NCI-H2029 (cell line): ENCODE results near the gene DHRS3.

ENCODE experiments used
- DNase-seq: peaks from one replicate; lab custom pipeline; 2025; lab: John Stamatoyannopoulos, UW

Gene DHRS3

DNA sequence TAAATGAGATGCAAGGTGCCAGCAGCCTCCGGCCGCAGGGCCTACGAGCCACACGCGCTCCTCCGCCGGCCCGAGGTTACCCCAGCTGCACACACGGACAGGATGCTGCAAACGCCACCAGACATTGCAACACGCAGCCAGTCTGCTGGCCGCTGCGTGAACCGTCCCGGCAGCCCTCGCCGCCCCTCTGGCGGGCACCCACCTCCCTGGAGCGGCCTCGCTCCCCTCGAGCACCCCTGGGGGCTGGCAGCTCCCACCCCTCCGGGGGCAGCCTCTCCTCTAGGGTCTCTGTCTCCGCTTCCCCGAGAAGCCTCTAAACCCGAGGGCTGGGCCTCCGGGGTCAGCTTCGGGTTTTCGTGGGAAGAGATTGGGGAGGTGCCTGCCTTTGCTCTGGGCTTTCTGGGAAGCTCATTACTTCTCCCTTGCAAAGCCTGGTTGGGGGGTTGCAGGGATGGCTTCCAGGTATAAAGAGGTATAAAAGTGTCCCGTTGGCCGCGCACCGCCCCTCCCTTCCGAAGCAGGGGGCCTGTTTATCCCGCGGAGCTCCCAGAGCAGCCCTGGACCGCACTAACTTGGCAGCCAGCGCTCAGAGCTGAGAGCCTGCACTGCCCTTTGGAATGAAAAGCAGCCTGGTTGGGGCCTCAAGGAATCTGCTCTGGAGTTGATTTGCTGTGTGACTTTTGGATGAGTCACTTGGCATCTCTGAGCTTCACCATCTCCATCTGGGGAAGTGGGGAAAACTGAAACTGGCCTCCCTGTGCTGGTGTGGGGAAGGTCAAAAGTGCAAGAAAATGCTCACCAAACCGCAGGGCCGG is 21.8 kb downstream of the DHRS3 start:
- no peak for DNase-seq

DNA sequence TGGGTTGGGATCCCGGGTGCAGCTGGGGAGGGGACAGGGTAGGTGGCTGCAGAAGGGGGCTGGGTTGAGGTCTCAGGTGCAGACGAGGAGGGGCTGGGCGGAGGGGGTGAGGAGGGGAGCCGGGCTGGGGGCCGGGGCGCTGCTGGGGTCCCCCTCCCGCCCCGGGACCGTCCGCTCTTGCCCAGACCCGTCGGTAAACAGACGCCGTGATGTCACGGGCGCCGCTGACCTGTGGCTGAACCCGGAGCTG is 22.3 kb downstream of the DHRS3 start:
- no peak for DNase-seq

DNA sequence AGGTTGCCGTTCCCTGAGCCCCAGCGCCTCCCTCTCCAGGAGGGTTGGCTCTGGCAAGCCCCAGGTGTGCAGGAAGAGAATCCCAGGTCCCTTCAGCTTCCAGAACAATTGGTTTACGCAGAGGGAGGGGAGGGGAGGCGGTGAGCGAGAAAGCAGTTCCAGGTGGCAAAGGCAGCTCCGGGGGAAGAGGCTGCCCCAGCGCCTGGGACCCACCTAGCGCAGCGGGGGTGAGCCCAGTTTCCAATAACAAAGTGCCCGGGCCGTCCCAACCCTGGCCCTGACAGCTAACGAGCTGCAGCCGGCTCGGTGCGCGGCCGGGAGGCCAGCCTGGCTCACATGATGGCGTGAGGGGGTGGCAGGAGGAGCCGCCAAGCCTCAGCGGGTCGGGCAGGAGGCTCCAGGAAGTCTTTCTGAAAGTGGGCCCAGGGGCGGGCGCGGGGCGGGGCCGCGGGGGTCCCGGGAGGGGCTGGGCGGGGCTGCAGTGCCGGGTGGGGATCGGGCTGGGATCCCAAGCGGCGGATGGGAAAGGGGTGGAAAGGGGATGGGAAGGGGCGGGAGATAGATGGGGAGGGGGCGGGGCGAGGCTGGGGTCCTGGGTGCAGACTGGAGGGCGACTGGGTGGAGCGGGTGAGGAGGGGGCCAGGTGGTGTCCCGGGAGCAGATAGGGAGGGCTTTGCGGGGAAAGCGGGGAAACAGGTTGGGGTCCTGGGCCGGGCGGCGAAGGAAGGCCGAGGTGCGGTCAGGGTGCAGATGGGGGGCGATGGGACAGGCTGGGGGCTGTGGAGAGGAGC is 22.8 kb downstream of the DHRS3 start:
- no peak for DNase-seq

DNA sequence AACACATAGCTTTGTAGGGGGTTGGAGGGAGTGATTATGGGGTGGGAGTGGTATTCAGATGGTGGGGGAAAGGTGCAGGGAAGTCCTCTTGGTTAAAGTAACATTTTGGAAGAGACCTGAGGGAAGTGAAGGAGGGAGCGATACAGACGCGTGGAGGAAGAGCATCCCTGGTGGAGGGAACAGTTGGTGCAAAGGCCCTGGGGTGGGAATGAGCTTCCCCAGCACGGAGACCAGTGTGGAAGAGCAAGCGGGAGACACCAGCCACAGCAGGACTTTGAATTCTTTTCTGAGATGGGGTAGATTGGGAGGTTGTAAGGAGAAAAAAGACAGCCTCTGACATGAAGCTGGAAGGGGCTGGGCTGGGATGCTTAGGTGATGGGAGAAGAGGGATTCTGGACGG is 23.5 kb downstream of the DHRS3 start:
- no peak for DNase-seq

- DNase-seq, result no peak
Observed at GRCh38 chr1:12593621-12594066, 24.4 kb downstream of the DHRS3 start.

GRCh38 chr1:12592496-12592895 is 25.5 kb downstream of the DHRS3 start:
- no peak for DNase-seq

DNA sequence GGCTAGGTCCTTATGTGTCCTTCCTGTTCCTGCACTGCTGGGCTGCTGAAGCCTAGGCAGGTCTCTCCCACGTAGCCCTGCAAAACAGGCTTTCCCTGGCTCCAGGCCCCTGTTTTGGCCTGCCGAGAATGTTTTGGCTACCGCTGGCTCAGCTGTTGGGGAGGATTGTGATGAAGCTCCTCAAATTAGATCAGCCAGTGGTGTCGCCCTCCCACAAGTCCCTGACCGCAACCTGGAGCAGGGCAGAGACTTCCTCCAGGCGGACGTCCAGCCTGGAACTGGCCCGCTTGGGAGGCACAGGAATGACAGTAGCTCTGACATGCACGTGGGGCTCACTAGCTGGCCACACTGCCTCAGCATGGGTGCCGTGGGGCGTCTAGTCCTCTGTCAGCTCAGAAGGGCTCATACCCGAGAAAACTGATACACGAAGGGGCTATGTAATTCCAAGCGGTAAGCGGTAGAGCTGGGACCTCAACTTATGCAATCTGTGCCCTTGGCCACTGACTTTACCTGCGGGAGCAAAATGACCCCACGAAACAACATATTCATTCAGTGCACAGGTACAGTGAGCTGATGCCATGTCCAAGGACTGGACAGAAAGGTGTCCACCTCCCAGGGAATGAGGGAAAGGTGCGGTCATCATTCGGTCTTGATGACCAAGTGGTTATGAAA is 26.6 kb downstream of the DHRS3 start:
- DNase-seq, result no peak

DNA sequence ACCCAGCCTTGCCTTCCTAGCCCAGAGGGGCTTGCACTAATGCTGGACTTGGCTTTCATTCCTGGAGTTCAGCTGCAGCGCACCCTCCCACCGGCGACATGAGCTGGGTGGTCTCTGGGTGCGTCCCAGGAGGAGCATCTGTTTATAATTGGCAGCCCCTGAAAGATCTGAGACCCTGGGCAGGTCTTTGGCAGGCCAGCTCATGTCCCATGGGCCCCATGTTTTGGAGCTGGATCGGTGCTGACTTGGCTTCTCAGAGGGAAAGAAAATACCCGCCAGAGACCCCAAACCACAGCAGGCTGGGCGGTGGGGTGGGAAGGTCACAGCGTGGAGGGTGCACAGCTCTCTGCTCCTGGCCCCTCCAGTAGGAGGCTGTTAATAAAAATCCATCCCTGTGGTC is 29.3 kb downstream of the DHRS3 start:
- DNase-seq, result no peak

- DNase-seq, result no peak
Observed at GRCh38 chr1:12587981-12588640, 29.9 kb downstream of the DHRS3 start.

- DNase-seq, result no peak
Observed at GRCh38 chr1:12585951-12586942, 31.8 kb downstream of the DHRS3 start.

- no peak for DNase-seq
Observed at GRCh38 chr1:12585536-12585935, 32.5 kb downstream of the DHRS3 start.

DNA sequence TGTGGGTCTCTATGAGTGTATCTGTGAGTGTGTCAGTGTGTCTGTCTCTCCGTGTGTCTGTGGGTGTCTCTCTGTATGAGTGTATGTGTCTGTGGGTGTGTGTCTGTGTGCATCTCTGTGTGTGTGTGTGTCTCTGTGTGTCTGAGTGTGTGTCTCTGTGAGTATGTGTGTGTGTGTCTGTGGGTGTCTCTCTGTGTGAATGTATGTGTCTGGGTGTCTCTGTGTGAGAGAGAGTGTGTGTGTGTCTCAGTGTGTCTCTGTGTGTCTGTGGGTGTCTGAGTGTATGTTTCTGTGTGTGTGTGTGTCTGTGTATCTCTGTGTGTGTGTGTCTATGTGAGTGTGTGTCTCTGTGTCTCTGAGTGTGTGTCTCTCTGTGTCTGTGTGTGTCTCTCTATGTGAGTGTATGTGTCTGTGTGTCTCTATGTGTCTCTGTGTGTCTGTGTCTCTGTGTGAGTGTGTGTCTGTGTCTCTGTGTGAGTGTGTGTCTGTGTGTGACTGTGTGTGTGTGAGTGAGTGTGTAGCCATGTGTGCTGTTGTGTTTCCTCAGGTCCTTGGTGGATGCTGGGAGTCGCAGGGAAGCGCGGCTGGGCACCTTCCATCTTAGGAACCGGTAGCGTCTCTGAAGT is 33.0 kb downstream of the DHRS3 start:
- no peak for DNase-seq

DNA sequence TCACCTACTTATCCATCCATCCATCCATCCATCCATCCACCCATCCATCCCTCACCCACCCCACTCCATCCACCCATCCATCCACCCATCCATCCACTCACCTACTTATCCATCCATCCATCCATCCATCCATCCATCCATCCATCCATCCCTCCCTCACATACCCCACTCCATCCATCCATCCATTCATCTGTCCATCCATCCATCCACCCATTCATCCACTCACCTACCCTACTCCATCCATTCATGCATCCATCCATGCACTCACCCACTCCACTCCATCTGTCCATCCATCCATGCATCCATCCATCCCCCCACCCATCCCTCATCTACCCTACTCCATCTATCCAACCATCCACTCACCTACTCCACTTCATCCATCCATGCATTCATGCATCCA is 34.5 kb downstream of the DHRS3 start:
- no peak for DNase-seq

DNA sequence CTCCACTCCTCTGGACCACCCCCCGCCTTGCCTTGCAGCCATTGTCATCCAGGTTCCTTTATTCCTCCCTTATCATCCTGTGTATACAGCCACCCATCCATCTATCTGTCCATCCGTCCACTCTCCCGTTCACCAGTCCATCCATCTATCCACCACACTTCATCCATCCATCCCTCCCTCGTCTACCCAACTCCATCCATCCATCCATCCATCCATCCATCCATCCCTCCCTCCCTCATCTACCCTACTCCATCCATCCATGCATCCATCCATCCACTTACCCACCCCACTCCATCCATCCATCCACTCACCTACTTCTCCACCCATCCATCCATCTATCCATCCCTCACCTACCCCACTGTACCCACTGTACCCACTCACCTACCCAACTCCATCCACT is 35.4 kb downstream of the DHRS3 start:
- no peak for DNase-seq

GRCh38 chr1:12581179-12581578 is 36.8 kb downstream of the DHRS3 start:
- DNase-seq, result no peak

- DNase-seq, result no peak
Observed at GRCh38 chr1:12580054-12580887, 37.7 kb downstream of the DHRS3 start.

DNA sequence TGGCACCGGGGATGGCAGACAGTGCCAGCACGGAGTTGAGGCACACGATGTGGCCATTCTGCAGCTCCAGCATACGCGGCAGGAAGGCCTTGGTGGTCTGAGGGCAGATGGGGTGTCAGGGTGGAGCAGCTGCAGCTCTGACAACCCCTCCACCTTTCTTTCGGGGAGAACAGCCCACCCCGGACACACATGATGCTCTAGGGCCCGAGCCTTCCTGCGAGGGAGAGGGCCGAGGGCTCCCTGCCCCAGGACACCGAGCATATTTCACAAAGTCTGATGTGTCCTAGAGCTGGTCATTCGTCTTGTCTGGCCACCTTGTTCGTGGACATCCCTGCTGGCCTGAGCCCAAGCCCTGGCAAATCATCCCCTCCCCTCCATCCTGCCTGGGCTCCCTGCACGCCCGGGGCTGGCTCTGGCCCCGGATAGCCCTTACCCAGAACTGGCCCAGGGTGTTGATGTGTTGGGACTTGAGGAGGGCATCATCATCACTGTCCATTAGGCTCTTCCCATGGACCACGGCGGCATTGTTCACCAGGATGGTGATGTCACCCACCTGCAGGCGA is 39.1 kb downstream of the DHRS3 start:
- DNase-seq, result no peak

DNA sequence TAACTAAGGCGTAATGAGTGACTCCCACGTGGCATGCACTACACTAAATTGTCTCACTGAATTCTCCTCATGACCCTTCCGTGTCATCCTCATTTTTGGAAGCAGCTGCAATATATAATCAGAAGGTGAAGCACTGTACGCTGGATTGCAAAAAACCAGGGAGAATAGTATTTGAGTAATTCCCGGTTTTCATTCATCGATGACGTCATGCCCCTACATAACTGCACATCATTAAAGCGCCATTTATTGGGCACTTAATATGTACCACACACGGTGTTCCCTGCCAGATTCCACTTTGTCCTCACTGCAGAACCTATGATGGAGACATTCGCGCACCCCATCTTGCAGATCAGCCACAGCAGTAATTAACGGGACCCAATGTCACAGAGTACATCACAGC is 41.0 kb downstream of the DHRS3 start:
- no peak for DNase-seq

DNA sequence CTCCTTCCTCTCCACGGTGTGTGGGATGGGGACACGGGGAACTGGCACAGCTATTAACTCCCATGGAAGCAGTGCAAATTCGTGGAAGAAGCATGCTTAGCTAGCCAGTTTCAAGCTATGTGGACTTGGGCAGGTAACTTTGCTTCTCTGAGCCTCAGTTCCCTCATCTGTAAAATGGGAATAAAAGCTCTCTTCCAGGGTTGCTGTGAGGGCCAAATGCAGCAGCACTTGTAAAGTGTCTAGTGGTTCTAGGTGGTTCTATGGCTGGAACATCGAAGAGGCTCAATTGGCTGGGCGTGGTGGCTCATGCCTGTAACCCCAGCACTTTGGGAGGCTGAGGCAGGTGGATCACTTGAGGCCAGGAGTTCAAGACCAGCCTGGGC is 43.3 kb downstream of the DHRS3 start:
- no peak for DNase-seq
